GM12873 (cell line): Measurements from ENCODE around the gene MCC.

ENCODE experiments used
- CTCF ChIP-seq: IDR thresholded peaks from 2 replicates; pipeline ENCODE4 v1.5.1; 2012; ENCODE audit warnings: low read depth, mild to moderate bottlenecking, moderate library complexity, low read length, control low read depth; ENCODE audit not compliant: insufficient read depth; ENCODE audit errors: missing control alignments

MCC gene

GRCh38 chr5:113112435-113112834 is 375.8 kb downstream of the MCC start:
- no peak for TF ChIP-seq CTCF

GRCh38 chr5:113110117-113110516 is 378.1 kb downstream of the MCC start:
- TF ChIP-seq CTCF, result no peak

- TF ChIP-seq CTCF, result no peak
Observed at GRCh38 chr5:113109344-113109743, 378.9 kb downstream of the MCC start.

GRCh38 chr5:113108485-113108884 is 379.8 kb downstream of the MCC start:
- no peak for TF ChIP-seq CTCF

- no peak for TF ChIP-seq CTCF
Observed at GRCh38 chr5:113106821-113107220, 381.4 kb downstream of the MCC start.

- TF ChIP-seq CTCF, result no peak
Observed at GRCh38 chr5:113105693-113106280, 382.5 kb downstream of the MCC start.

GRCh38 chr5:113103330-113103729 is 384.9 kb downstream of the MCC start:
- no peak for TF ChIP-seq CTCF

GRCh38 chr5:113102121-113102531 is 386.1 kb downstream of the MCC start:
- TF ChIP-seq CTCF, result no peak
